ENCODE results near the gene TMEM40.

- TF ChIP-seq CTCF (IDR thresholded peaks at IDR 0.05) (no peak), POLR2A (IDR thresholded peaks at IDR 0.05) (no peak)
Observed at GRCh38 chr3:12750223-12750622, 8.8 kb downstream of the TMEM40 start.
